Activated CD8-positive, alpha-beta T cell treated with anti-CD3 and anti-CD28 coated beads, Interleukin-2, amount 10 ng/mL, durations not matched to agents 7 days and 5 days (primary cell): ENCODE measurements around the gene SCT. TPM values are rescaled to one million over a fixed set of nuclear protein-coding genes. Genes with fewer than 3 reads are reported as not detected.

ENCODE experiments used
- ATAC-seq: fragments of 150-1000 bp; cut with Tn5 transposase; one replicate; pipeline ENCODE4 v1.10.0; 2021; ENCODE audit warnings: moderate library complexity
- CTCF ChIA-PET: fragments of 350-600 bp; sonication (Branson Sonifier 250); formaldehyde crosslinking; loops from one replicate; lab custom pipeline; 2021; ENCODE audit warnings: antibody characterized with exemption; lab: Charles Lee
- POLR2A ChIA-PET: fragments of 350-600 bp; sonication (Branson Sonifier 250); formaldehyde crosslinking; loops from one replicate; lab custom pipeline; 2021; ENCODE audit warnings: antibody characterized with exemption; lab: Charles Lee
- DNase-seq: peaks from one replicate; pipeline ENCODE4 v3.0.0-alpha.2; 2020
- H3K27ac Mint-ChIP-seq: one replicate; pipeline ENCODE4 v1.8.0; 2021; ENCODE audit warnings: mild to moderate bottlenecking, mixed read lengths
- H3K27me3 Mint-ChIP-seq: one replicate; pipeline ENCODE4 v1.8.0; 2021; ENCODE audit warnings: low read depth, mixed read lengths
- H3K36me3 Mint-ChIP-seq: one replicate; pipeline ENCODE4 v1.8.0; 2021; ENCODE audit warnings: low read depth, mixed read lengths
- H3K4me1 Mint-ChIP-seq: one replicate; pipeline ENCODE4 v1.8.0; 2021; ENCODE audit warnings: low read depth, mixed read lengths
- H3K4me3 Mint-ChIP-seq: one replicate; pipeline ENCODE4 v1.8.0; 2021; ENCODE audit warnings: mild to moderate bottlenecking, mixed read lengths
- H3K9me3 Mint-ChIP-seq: one replicate; pipeline ENCODE4 v1.8.0; 2022; ENCODE audit warnings: mixed read lengths; ENCODE audit not compliant: insufficient read depth
- total RNA-seq, 2 experiments: library from RNA; stranded (reverse); gene quantifications; one replicate each; pipeline ENCODE4 v1.2.3, GENCODE V29; 2021

Gene SCT
- total RNA-seq, 2 experiments from 2014 or later = not detected

GRCh38 chr11:641806-642370, 14.9 kb upstream of the SCT start:
- CTCF ChIA-PET = no interaction called here
- POLR2A ChIA-PET = interaction anchor here (1.1 to 1.6 kb wide), 2 partner anchors 26 to 57 kb away, joined by 3 to 6 read pairs; partner anchors contain the start of gene IRF7
- no peak for DNase-seq
- H3K27me3 Mint-ChIP-seq = peaks cover 20% of the 10 kb centered on the region
- H3K36me3 Mint-ChIP-seq = peaks cover 4% of the 10 kb centered on the region
- H3K4me3 Mint-ChIP-seq = no peak overlapping the region
- no peak overlapping the region for H3K27ac Mint-ChIP-seq
- ATAC-seq = no peak
- H3K4me1 Mint-ChIP-seq = peaks cover 16% of the 10 kb centered on the region
- no peaks in the 10 kb centered on the region for H3K9me3 Mint-ChIP-seq

- H3K27ac Mint-ChIP-seq = peak overlapping the region; percentile 61
- DNase-seq = no peak
- H3K4me3 Mint-ChIP-seq = no peak overlapping the region
- ChIA-PET POLR2A (interaction anchor here (0.7 kb wide), 1 partner anchor 26 kb away, joined by 3 read pairs; no protein-coding TSS in a partner anchor), CTCF (no interaction called here)
- no peaks in the 10 kb centered on the region for H3K9me3 Mint-ChIP-seq
- peaks cover 4% of the 10 kb centered on the region for H3K36me3 Mint-ChIP-seq
- H3K4me1 Mint-ChIP-seq = peaks cover 16% of the 10 kb centered on the region
- H3K27me3 Mint-ChIP-seq = peaks cover 32% of the 10 kb centered on the region
- no peak for ATAC-seq
Measured at GRCh38 chr11:640021-640706, 13.2 kb upstream of the SCT start.

GRCh38 chr11:639332-639955, 12.5 kb upstream of the SCT start:
- ChIA-PET CTCF (no interaction called here), POLR2A (no interaction called here)
- peaks cover 32% of the 10 kb centered on the region for H3K27me3 Mint-ChIP-seq
- H3K36me3 Mint-ChIP-seq = peaks cover 4% of the 10 kb centered on the region
- peaks cover 16% of the 10 kb centered on the region for H3K4me1 Mint-ChIP-seq
- no peak for DNase-seq
- H3K9me3 Mint-ChIP-seq = no peaks in the 10 kb centered on the region
- H3K27ac Mint-ChIP-seq = no peak overlapping the region
- no peak overlapping the region for H3K4me3 Mint-ChIP-seq
- peak; percentile 32 for ATAC-seq

- DNase-seq (no peak), ATAC-seq (no peak)
- H3K27me3 Mint-ChIP-seq = peaks cover 32% of the 10 kb centered on the region
- POLR2A ChIA-PET = interaction anchor here (0.9 to 1.1 kb wide), 2 partner anchors 23 to 31 kb away, joined by 4 to 5 read pairs; partner anchors contain the start of gene IRF7
- peaks cover 4% of the 10 kb centered on the region for H3K36me3 Mint-ChIP-seq
- CTCF ChIA-PET = no interaction called here
- no peak overlapping the region for H3K27ac Mint-ChIP-seq
- no peak overlapping the region for H3K4me3 Mint-ChIP-seq
- no peaks in the 10 kb centered on the region for H3K9me3 Mint-ChIP-seq
- peaks cover 16% of the 10 kb centered on the region for H3K4me1 Mint-ChIP-seq
Measured at GRCh38 chr11:638631-639331, 11.8 kb upstream of the SCT start.

- no peak for DNase-seq
- peaks cover 32% of the 10 kb centered on the region for H3K27me3 Mint-ChIP-seq
- peaks cover 16% of the 10 kb centered on the region for H3K4me1 Mint-ChIP-seq
- ChIA-PET CTCF (no interaction called here), POLR2A (interaction anchor here (0.9 to 1.1 kb wide), 2 partner anchors 22 to 32 kb away, joined by 4 to 5 read pairs; partner anchors contain the start of gene IRF7)
- no peak overlapping the region for H3K27ac Mint-ChIP-seq
- ATAC-seq = no peak
- H3K36me3 Mint-ChIP-seq = peaks cover 4% of the 10 kb centered on the region
- no peak overlapping the region for H3K4me3 Mint-ChIP-seq
- H3K9me3 Mint-ChIP-seq = no peaks in the 10 kb centered on the region
Measured at GRCh38 chr11:637593-638521, 10.9 kb upstream of the SCT start.

GRCh38 chr11:637333-637592, 10.3 kb upstream of the SCT start:
- ATAC-seq = no peak

GRCh38 chr11:636511-637332, 9.7 kb upstream of the SCT start, which contains the start of gene DRD4:
TSS of gene DRD4 (plus strand) at chr11:637269. CDS start at chr11:637305, 36 bp downstream.
- no peak within 1 kb of the TSS for H3K27ac Mint-ChIP-seq
- peaks cover 32% of the 10 kb centered on the region for H3K27me3 Mint-ChIP-seq
- POLR2A ChIA-PET = no interaction called here
- no peak within 1 kb of the TSS for H3K4me3 Mint-ChIP-seq
- CTCF ChIA-PET = interaction anchor here (1.1 kb wide), 1 partner anchor 89 kb away, joined by 3 read pairs; no protein-coding TSS in a partner anchor
- peaks cover 4% of the 10 kb centered on the region for H3K36me3 Mint-ChIP-seq
- no peak for ATAC-seq
- no peak for DNase-seq
- H3K9me3 Mint-ChIP-seq = no peaks in the 10 kb centered on the region
- peaks cover 16% of the 10 kb centered on the region for H3K4me1 Mint-ChIP-seq

More at GRCh38 chr11:637333-637592, 10.3 kb upstream of the SCT start:
- no peak overlapping the region for H3K27ac Mint-ChIP-seq
- ChIA-PET CTCF (no interaction called here), POLR2A (no interaction called here)
- H3K27me3 Mint-ChIP-seq = peaks cover 32% of the 10 kb centered on the region
- peaks cover 4% of the 10 kb centered on the region for H3K36me3 Mint-ChIP-seq
- H3K4me3 Mint-ChIP-seq = no peak overlapping the region
- H3K9me3 Mint-ChIP-seq = no peaks in the 10 kb centered on the region
- peaks cover 16% of the 10 kb centered on the region for H3K4me1 Mint-ChIP-seq
- no peak for DNase-seq

GRCh38 chr11:635945-636510, 9.0 kb upstream of the SCT start:
- Mint-ChIP-seq H3K9me3 (no peaks in the 10 kb centered on the region), H3K4me1 (peaks cover 14% of the 10 kb centered on the region), H3K4me3 (no peak overlapping the region), H3K27ac (no peak overlapping the region), H3K36me3 (peaks cover 4% of the 10 kb centered on the region), H3K27me3 (peaks cover 32% of the 10 kb centered on the region)
- POLR2A ChIA-PET = no interaction called here
- DNase-seq = no peak
- CTCF ChIA-PET = interaction anchor here (1.1 kb wide), 1 partner anchor 90 kb away, joined by 3 read pairs; no protein-coding TSS in a partner anchor
- no peak for ATAC-seq

- H3K27ac Mint-ChIP-seq = no peak overlapping the region
- peaks cover 14% of the 10 kb centered on the region for H3K27me3 Mint-ChIP-seq
- H3K4me3 Mint-ChIP-seq = no peak overlapping the region
- no peak for DNase-seq
- ATAC-seq = no peak
- ChIA-PET CTCF (no interaction called here), POLR2A (no interaction called here)
- H3K4me1 Mint-ChIP-seq = peaks cover 21% of the 10 kb centered on the region
- H3K9me3 Mint-ChIP-seq = no peaks in the 10 kb centered on the region
- H3K36me3 Mint-ChIP-seq = no peaks in the 10 kb centered on the region
Measured at GRCh38 chr11:630871-631270, 3.9 kb upstream of the SCT start.

GRCh38 chr11:629237-629583, 2.2 kb upstream of the SCT start:
- Mint-ChIP-seq H3K36me3 (no peaks in the 10 kb centered on the region), H3K4me1 (peaks cover 21% of the 10 kb centered on the region), H3K4me3 (peak overlapping the region; percentile 19), H3K27me3 (peaks cover 11% of the 10 kb centered on the region), H3K27ac (peak overlapping the region; percentile 9), H3K9me3 (no peaks in the 10 kb centered on the region)
- no peak for DNase-seq
- peak; percentile 54 for ATAC-seq
- POLR2A ChIA-PET = no interaction called here
- CTCF ChIA-PET = interaction anchor here (0.7 kb wide), 1 partner anchor 97 kb away, joined by 3 read pairs; no protein-coding TSS in a partner anchor
